HEK293T (cell line): ENCODE results near the gene CCDC92B.

ENCODE experiments used
- SP1 ChIP-seq: fragments of 450-650 bp; IDR thresholded peaks from 2 replicates; pipeline ENCODE4 v1.6.1; 2017
- SUZ12 ChIP-seq: fragments of 450-650 bp; IDR thresholded peaks from 2 replicates; pipeline ENCODE4 v1.6.1; 2016; ENCODE audit warnings: mild to moderate bottlenecking
- ZNF384 ChIP-seq: fragments of 450-650 bp; IDR thresholded peaks from 2 replicates; pipeline ENCODE4 v1.6.1; 2016

DNA sequence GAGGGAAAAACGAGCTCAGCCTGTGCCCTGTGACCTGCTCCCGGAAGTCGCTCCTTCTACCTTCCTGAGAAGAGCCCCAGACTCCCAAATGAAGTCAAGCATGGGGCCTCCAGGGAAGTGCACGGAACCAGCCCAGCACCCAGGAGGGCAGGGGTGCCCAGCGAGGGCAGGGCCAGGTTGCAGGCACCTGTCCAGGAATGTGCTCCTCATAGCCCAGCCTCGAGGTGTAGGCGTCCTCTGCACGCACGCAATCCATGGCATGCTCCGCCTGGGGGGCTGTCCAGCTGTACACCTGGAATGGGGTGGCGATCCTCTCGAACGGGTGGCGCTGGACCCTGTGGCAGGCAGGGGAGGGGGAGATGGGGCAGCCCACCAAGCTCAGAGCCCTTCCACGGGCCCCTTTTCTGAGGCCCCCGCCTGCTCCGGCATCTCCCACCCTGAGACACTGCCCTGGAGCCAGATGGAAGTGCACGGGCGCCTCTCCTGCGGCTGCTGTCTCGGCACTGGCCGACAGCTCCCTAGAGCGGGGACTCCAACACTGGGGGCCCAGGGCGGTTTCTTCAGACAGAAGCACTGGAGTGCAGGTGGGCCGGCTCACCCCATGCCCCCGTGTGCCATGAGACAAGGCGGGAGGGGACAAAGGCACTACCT is 48.8 kb downstream of the CCDC92B start:
- TF ChIP-seq SUZ12 (no peak), SP1 (no peak), ZNF384 (no peak)
